IMR-90 (cell line): ENCODE data around the gene CYP8B1. TPM values are rescaled to one million over a fixed set of nuclear protein-coding genes. Genes with fewer than 3 reads are reported as not detected.

ENCODE experiments used
- ATAC-seq: fragments of 200-7000 bp; cut with Tn5 transposase; 2 replicates; pipeline ENCODE4 v1.9.1; 2020; ENCODE audit warnings: low read depth, mild to moderate bottlenecking, moderate library complexity
- BruUV-seq: library from RNA; stranded (reverse); fragments of 400-500 nt; replicated peaks from 2 replicates; lab custom pipeline; 2021; lab: Mats Ljungman, UMichigan
- CTCF ChIA-PET: fragments of 300-600 bp; formaldehyde crosslinking; extraction: SDS; loops from one replicate; lab custom pipeline; 2021; ENCODE audit warnings: antibody characterized with exemption; lab: Yijun Ruan, JAX
- POLR2A ChIA-PET: fragments of 300-600 bp; sonication (Branson Sonifier 250); formaldehyde crosslinking; loops from one replicate; lab custom pipeline; 2022; ENCODE audit warnings: antibody characterized with exemption; ENCODE audit not compliant: unreplicated experiment; lab: Charles Lee
- DNase-seq: peaks from one replicate; pipeline ENCODE4 v3.0.0; 2013
- H2AFZ ChIP-seq: replicated peaks from 2 replicates; pipeline ENCODE3; 2013; ENCODE audit warnings: low read length, mild to moderate bottlenecking; ENCODE audit not compliant: poor library complexity
- H2AK5ac ChIP-seq: 2 replicates; pipeline ENCODE4 v1.6.1; 2013; ENCODE audit warnings: low read depth, low read length, inconsistent platforms
- H2AK9ac ChIP-seq: replicated peaks from 2 replicates; pipeline ENCODE3; 2013; ENCODE audit warnings: mild to moderate bottlenecking, low read depth, low read length, moderate library complexity; ENCODE audit not compliant: poor library complexity
- H2BK120ac ChIP-seq: 2 replicates; pipeline ENCODE4 v1.6.1; 2013; ENCODE audit warnings: low read depth, low read length, inconsistent platforms
- H2BK15ac ChIP-seq: 3 replicates; pipeline ENCODE4 v1.6.1; 2013; ENCODE audit warnings: low read depth, low read length, inconsistent platforms
- H2BK20ac ChIP-seq: 2 replicates; pipeline ENCODE4 v1.6.1; 2013; ENCODE audit warnings: low read depth, mild to moderate bottlenecking, inconsistent platforms, low read length, moderate library complexity
- H2BK5ac ChIP-seq: 2 replicates; pipeline ENCODE4 v1.6.1; 2013; ENCODE audit warnings: mild to moderate bottlenecking, low read depth, low read length, inconsistent platforms; ENCODE audit not compliant: poor library complexity, severe bottlenecking
- H3K14ac ChIP-seq: replicated peaks from 2 replicates; pipeline ENCODE4 v1.6.1; 2013; ENCODE audit warnings: low read depth, low read length, inconsistent platforms
- H3K18ac ChIP-seq: 2 replicates; pipeline ENCODE4 v1.6.1; 2013; ENCODE audit warnings: low read depth, low read length, control low read depth
- H3K23ac ChIP-seq: 2 replicates; pipeline ENCODE4 v1.6.1; 2013; ENCODE audit warnings: low read depth, low read length, inconsistent platforms
- H3K27ac ChIP-seq: 2 replicates; pipeline ENCODE4 v1.5.1; 2013; ENCODE audit warnings: mild to moderate bottlenecking, control low read depth, low read length; ENCODE audit not compliant: insufficient read depth
- H3K27me3 ChIP-seq: 2 replicates; pipeline ENCODE4 v1.6.1; 2013; ENCODE audit warnings: low read length; ENCODE audit not compliant: control insufficient read depth, insufficient read depth
- H3K36me3 ChIP-seq: 2 replicates; pipeline ENCODE4 v1.6.1; 2013; ENCODE audit warnings: low read length, mixed read lengths; ENCODE audit not compliant: control insufficient read depth, insufficient read depth
- H3K4ac ChIP-seq: 2 replicates; pipeline ENCODE4 v1.6.1; 2013; ENCODE audit warnings: low read depth, low read length, inconsistent platforms
- H3K4me1 ChIP-seq: 2 replicates; pipeline ENCODE4 v1.6.1; 2013; ENCODE audit warnings: low read length, mixed read lengths; ENCODE audit not compliant: control insufficient read depth, insufficient read depth
- H3K4me2 ChIP-seq: 2 replicates; pipeline ENCODE4 v1.6.1; 2013; ENCODE audit warnings: low read depth, mild to moderate bottlenecking, control low read depth, low read length, moderate library complexity
- H3K4me3 ChIP-seq: 2 replicates; pipeline ENCODE4 v1.5.1; 2013; ENCODE audit warnings: low read depth, mild to moderate bottlenecking, control low read depth, low read length, moderate library complexity; ENCODE audit not compliant: insufficient read depth
- H3K56ac ChIP-seq: 2 replicates; pipeline ENCODE4 v1.6.1; 2013; ENCODE audit warnings: low read length, inconsistent platforms; ENCODE audit not compliant: insufficient read depth; ENCODE audit errors: extremely low read depth
- H3K79me1 ChIP-seq, 2 experiments: 2 replicates each; pipeline ENCODE4 v1.6.1; 2013; ENCODE audit warnings: low read length in 2 of 2, inconsistent platforms in 1 of 2, low read depth in 1 of 2
- H3K9ac ChIP-seq: 2 replicates; pipeline ENCODE4 v1.6.1; 2013; ENCODE audit warnings: low read depth, low read length, control low read depth
- H3K9me1 ChIP-seq: 2 replicates; pipeline ENCODE4 v1.6.1; 2013; ENCODE audit warnings: low read length, inconsistent platforms; ENCODE audit not compliant: insufficient read depth
- H3K9me3 ChIP-seq: 2 replicates; pipeline ENCODE4 v1.6.1; 2013; ENCODE audit warnings: low read length; ENCODE audit not compliant: control insufficient read depth, insufficient read depth
- H4K20me1 ChIP-seq: 2 replicates; pipeline ENCODE4 v1.6.1; 2013; ENCODE audit warnings: low read length, inconsistent platforms; ENCODE audit not compliant: insufficient read depth
- H4K5ac ChIP-seq: 2 replicates; pipeline ENCODE4 v1.6.1; 2013; ENCODE audit warnings: mild to moderate bottlenecking, low read depth, low read length, control low read depth
- H4K8ac ChIP-seq, 2 experiments: 2 replicates each; pipeline ENCODE4 v1.6.1; 2013; ENCODE audit warnings: low read depth in 2 of 2, low read length in 2 of 2, control low read depth in 1 of 2, inconsistent platforms in 1 of 2
- H4K91ac ChIP-seq: 2 replicates; pipeline ENCODE4 v1.6.1; 2013; ENCODE audit warnings: low read depth, low read length, inconsistent platforms; ENCODE audit not compliant: insufficient read depth
- BHLHE40 ChIP-seq: fragments of 150-350 bp; IDR thresholded peaks from 2 replicates; pipeline ENCODE4 v1.6.1; 2016; ENCODE audit warnings: mild to moderate bottlenecking, low read depth, low read length
- CEBPB ChIP-seq: IDR thresholded peaks from 2 replicates; pipeline ENCODE4 v1.6.1; 2012; ENCODE audit warnings: low read depth, low read length, improper control_type of control experiment
- CHD1 ChIP-seq: IDR thresholded peaks from 2 replicates; pipeline ENCODE4 v1.6.1; 2012; ENCODE audit warnings: low read depth, low read length, improper control_type of control experiment
- FOS ChIP-seq: fragments of 150-350 bp; IDR thresholded peaks from 2 replicates; pipeline ENCODE4 v1.6.1; 2016; ENCODE audit warnings: low read depth, low read length
- MAFK ChIP-seq: IDR thresholded peaks from 2 replicates; pipeline ENCODE4 v1.6.1; 2012; ENCODE audit warnings: low read depth, low read length, improper control_type of control experiment
- MAZ ChIP-seq: IDR thresholded peaks from 2 replicates; pipeline ENCODE4 v1.6.1; 2012; ENCODE audit warnings: low read depth, mild to moderate bottlenecking, low read length, improper control_type of control experiment, moderate library complexity, borderline replicate concordance
- MXI1 ChIP-seq: IDR thresholded peaks from 2 replicates; pipeline ENCODE4 v1.6.1; 2012; ENCODE audit warnings: low read depth, mild to moderate bottlenecking, low read length, moderate library complexity, borderline replicate concordance
- NFE2L2 ChIP-seq: fragments of 150-350 bp; IDR thresholded peaks from 2 replicates; pipeline ENCODE4 v1.6.1; 2016; ENCODE audit warnings: low read depth, mild to moderate bottlenecking, low read length
- POLR2A ChIP-seq: IDR thresholded peaks from 2 replicates; pipeline ENCODE4 v1.6.1; 2012; ENCODE audit warnings: mild to moderate bottlenecking, low read depth, low read length
- RAD21 ChIP-seq: IDR thresholded peaks from 2 replicates; pipeline ENCODE4 v1.6.1; 2012; ENCODE audit warnings: low read length, improper control_type of control experiment
- RCOR1 ChIP-seq: IDR thresholded peaks from 2 replicates; pipeline ENCODE4 v1.6.1; 2012; ENCODE audit warnings: mild to moderate bottlenecking, low read length, improper control_type of control experiment; ENCODE audit not compliant: insufficient replicate concordance
- RFX5 ChIP-seq: IDR thresholded peaks from 2 replicates; pipeline ENCODE4 v1.8.0; 2012; ENCODE audit warnings: low read depth, mild to moderate bottlenecking, low read length, moderate library complexity
- SMC3 ChIP-seq: fragments of 150-350 bp; IDR thresholded peaks from 2 replicates; pipeline ENCODE4 v1.6.1; 2016; ENCODE audit warnings: low read depth, mild to moderate bottlenecking, antibody characterized with exemption, low read length, moderate library complexity
- WGBS, 2 experiments: methylation state at CpG; one replicate each; pipeline versions ENCODE4 v1.1.5 to v1.1.7; 2013; ENCODE audit warnings: missing lambda C conversion rate in 2 of 2; ENCODE audit not compliant: insufficient read length in 1 of 2; ENCODE audit errors: extremely low coverage in 2 of 2; 5-methylcytosine and 5-hydroxymethylcytosine counted together
- dilution Hi-C: fragments of 300-500 bp; cut with HindIII; formaldehyde crosslinking; loops from one replicate; pipeline ENCODE4 v1.14.3; 2018; ENCODE audit warnings: low sequenced_read_pairs; ENCODE audit not compliant: unreplicated experiment
- in situ Hi-C: fragments of 300-500 bp; cut with MboI; formaldehyde crosslinking; loops from 3 replicates; pipeline ENCODE4 v1.14.3; 2019; ENCODE audit warnings: low sequenced_read_pairs, inconsistent platforms, mixed read lengths
- intact Hi-C: fragments of 100-400 bp; cut with micrococcal nuclease; formaldehyde crosslinking; loops from 2 replicates; pipeline ENCODE4 v1.10.0; 2022
- polyA plus RNA-seq, 3 experiments: library from polyadenylated mRNA; depleted of rRNA; stranded (reverse); fragments of >200 nt; gene quantifications; 2 replicates each; pipeline ENCODE4 v1.2.3, GENCODE V29; 2012; ENCODE audit warnings: low replicate concordance in 1 of 3
- total RNA-seq: library from RNA; depleted of rRNA; stranded (reverse); fragments of >200 nt; gene quantifications from 2 replicates; pipeline ENCODE4 v1.2.3, GENCODE V29; 2012
- TF ChIP-seq, protein P1 (sequence below): fragments of 150-350 bp; IDR thresholded peaks from 2 replicates; pipeline ENCODE4 v1.6.1; 2017; ENCODE audit warnings: mild to moderate bottlenecking, antibody characterized with exemption, low read length, low read depth
- TF ChIP-seq, protein P2 (sequence below): conservative IDR thresholded peaks from 2 replicates; pipeline ENCODE4 v1.5.1; 2012; ENCODE audit warnings: mild to moderate bottlenecking, low read depth, low read length, improper control_type of control experiment
- TF ChIP-seq, protein P3 (sequence below): fragments of 150-350 bp; IDR thresholded peaks from 2 replicates; pipeline ENCODE4 v1.6.1; 2016; ENCODE audit warnings: low read depth, mild to moderate bottlenecking, low read length, moderate library complexity, borderline replicate concordance

CYP8B1 gene
- total and polyA plus RNA-seq, 2 of the 4 experiments (the other 2 are of a cell fraction) = not detected

DNA sequence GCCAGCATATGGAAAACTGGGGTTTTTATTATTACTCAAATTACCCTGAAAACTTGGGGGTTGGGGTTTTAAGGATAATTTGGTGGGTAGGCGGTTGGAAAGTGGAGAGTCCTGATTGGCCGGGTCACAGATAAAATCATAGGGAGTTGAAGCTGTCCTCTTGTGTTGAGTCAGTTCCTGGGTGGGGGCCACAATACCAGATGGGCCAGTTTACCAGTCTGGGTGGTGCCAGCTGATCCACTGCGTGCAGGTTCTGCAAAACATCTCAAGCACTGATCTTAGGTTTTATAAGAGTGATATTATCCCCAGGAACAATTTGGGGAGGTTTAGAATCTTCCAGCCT, 25.4 kb upstream of the CYP8B1 start:
- ChIA-PET CTCF (no interaction called here), POLR2A (no interaction called here)
- Histone ChIP-seq H2BK20ac (no peak overlapping the region), H3K4me3 (no peak overlapping the region), H2AK9ac (no peak overlapping the region), H3K4ac (no peak overlapping the region), H3K18ac (no peak overlapping the region), H3K79me1 (no peaks in the 10 kb centered on the region), H3K27me3 (peaks cover 4% of the 10 kb centered on the region), H2BK120ac (no peak overlapping the region), H3K27ac (no peak overlapping the region), H3K4me1 (no peaks in the 10 kb centered on the region), H4K20me1 (no peaks in the 10 kb centered on the region), H3K14ac (no peak overlapping the region), H4K5ac (no peak overlapping the region), H3K36me3 (no peaks in the 10 kb centered on the region), H3K9ac (no peak overlapping the region), H3K9me3 (no peaks in the 10 kb centered on the region), H2AFZ (no peak overlapping the region), H2BK15ac (no peak overlapping the region), H3K56ac (no peak overlapping the region), H3K4me2 (no peak overlapping the region), H3K9me1 (no peaks in the 10 kb centered on the region), H3K23ac (no peak overlapping the region), H2AK5ac (no peak overlapping the region), H2BK5ac (no peak overlapping the region), H4K91ac (no peak overlapping the region), H4K8ac (no peak overlapping the region)
- intact Hi-C loops = no loop called here
- in situ Hi-C loops = no loop called here
- no TSS peak for BruUV-seq
- TF ChIP-seq SMC3 = no peak
- TF ChIP-seq MXI1 = no peak
- no peak for TF ChIP-seq CEBPB
- TF ChIP-seq MAFK = no peak
- TF ChIP-seq, protein P1, sequence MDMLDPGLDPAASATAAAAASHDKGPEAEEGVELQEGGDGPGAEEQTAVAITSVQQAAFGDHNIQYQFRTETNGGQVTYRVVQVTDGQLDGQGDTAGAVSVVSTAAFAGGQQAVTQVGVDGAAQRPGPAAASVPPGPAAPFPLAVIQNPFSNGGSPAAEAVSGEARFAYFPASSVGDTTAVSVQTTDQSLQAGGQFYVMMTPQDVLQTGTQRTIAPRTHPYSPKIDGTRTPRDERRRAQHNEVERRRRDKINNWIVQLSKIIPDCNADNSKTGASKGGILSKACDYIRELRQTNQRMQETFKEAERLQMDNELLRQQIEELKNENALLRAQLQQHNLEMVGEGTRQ = no peak
- TF ChIP-seq POLR2A = no peak
- TF ChIP-seq, protein P2, sequence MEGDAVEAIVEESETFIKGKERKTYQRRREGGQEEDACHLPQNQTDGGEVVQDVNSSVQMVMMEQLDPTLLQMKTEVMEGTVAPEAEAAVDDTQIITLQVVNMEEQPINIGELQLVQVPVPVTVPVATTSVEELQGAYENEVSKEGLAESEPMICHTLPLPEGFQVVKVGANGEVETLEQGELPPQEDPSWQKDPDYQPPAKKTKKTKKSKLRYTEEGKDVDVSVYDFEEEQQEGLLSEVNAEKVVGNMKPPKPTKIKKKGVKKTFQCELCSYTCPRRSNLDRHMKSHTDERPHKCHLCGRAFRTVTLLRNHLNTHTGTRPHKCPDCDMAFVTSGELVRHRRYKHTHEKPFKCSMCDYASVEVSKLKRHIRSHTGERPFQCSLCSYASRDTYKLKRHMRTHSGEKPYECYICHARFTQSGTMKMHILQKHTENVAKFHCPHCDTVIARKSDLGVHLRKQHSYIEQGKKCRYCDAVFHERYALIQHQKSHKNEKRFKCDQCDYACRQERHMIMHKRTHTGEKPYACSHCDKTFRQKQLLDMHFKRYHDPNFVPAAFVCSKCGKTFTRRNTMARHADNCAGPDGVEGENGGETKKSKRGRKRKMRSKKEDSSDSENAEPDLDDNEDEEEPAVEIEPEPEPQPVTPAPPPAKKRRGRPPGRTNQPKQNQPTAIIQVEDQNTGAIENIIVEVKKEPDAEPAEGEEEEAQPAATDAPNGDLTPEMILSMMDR = no peak
- TF ChIP-seq RFX5 = no peak
- TF ChIP-seq FOS = no peak
- no peak for TF ChIP-seq NFE2L2
- TF ChIP-seq MAZ = no peak
- TF ChIP-seq CHD1 = no peak
- TF ChIP-seq RAD21 = no peak
- no peak for TF ChIP-seq BHLHE40
- TF ChIP-seq, protein P3, sequence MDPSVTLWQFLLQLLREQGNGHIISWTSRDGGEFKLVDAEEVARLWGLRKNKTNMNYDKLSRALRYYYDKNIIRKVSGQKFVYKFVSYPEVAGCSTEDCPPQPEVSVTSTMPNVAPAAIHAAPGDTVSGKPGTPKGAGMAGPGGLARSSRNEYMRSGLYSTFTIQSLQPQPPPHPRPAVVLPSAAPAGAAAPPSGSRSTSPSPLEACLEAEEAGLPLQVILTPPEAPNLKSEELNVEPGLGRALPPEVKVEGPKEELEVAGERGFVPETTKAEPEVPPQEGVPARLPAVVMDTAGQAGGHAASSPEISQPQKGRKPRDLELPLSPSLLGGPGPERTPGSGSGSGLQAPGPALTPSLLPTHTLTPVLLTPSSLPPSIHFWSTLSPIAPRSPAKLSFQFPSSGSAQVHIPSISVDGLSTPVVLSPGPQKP = no peak
- TF ChIP-seq RCOR1 = no peak
- DNase-seq (no peak), ATAC-seq (no peak)
- WGBS, 2 experiments = 100% methylated on average over 1 of the region's 3 CpGs; no CpG with 5 or more reads in 1 of the 2 experiments
- dilution Hi-C loops = no loop called here
